Caco-2 (cell line): Measurements from ENCODE around the gene REEP6. TPM values are rescaled to one million over a fixed set of nuclear protein-coding genes. Genes with fewer than 3 reads are reported as not detected.

ENCODE experiments used
- BruUV-seq: library from RNA; stranded (reverse); fragments of 400-500 nt; replicated peaks from 2 replicates; lab custom pipeline; 2021; lab: Mats Ljungman, UMichigan
- CTCF ChIA-PET: fragments of 300-600 bp; sonication (Branson Sonifier 250); formaldehyde crosslinking; loops from one replicate; lab custom pipeline; 2022; ENCODE audit warnings: antibody characterized with exemption; lab: Charles Lee
- POLR2A ChIA-PET: fragments of 300-600 bp; sonication (Branson Sonifier 250); formaldehyde crosslinking; loops from one replicate; lab custom pipeline; 2022; ENCODE audit warnings: antibody characterized with exemption; lab: Charles Lee
- DNase-seq, 2 experiments: peaks; one replicate each; pipeline versions ENCODE4 v3.0.0 to v3.0.0-alpha.2; 2020 to 2022
- H3K27me3 ChIP-seq: replicated peaks from 2 replicates; pipeline ENCODE4 v1.6.0; 2011; ENCODE audit warnings: low read length; ENCODE audit not compliant: control insufficient read depth, insufficient read depth
- H3K36me3 ChIP-seq: 2 replicates; pipeline ENCODE4 v1.5.1; 2011; ENCODE audit warnings: low read length; ENCODE audit not compliant: control insufficient read depth, insufficient read depth
- H3K4me1 ChIP-seq: fragments of 250-450 bp; sonication (Bioruptor Pico); 2 replicates; pipeline ENCODE4 v1.5.1; 2020; ENCODE audit warnings: mild to moderate bottlenecking
- H3K4me3 ChIP-seq: 2 replicates; pipeline ENCODE4 v1.5.1; 2011; ENCODE audit warnings: low read depth, mild to moderate bottlenecking, control low read depth, low read length
- H3K9me3 ChIP-seq: fragments of 250-450 bp; sonication (Bioruptor Pico); 2 replicates; pipeline ENCODE4 v1.5.1; 2020; ENCODE audit warnings: mild to moderate bottlenecking, moderate library complexity
- H3K27ac Mint-ChIP-seq: one replicate; pipeline ENCODE4 v1.8.0; 2022; ENCODE audit warnings: mixed read lengths; ENCODE audit not compliant: unreplicated experiment
- H3K27me3 Mint-ChIP-seq: one replicate; pipeline ENCODE4 v1.8.0; 2022; ENCODE audit warnings: mixed read lengths; ENCODE audit not compliant: insufficient read depth, unreplicated experiment
- H3K36me3 Mint-ChIP-seq: one replicate; pipeline ENCODE4 v1.8.0; 2022; ENCODE audit warnings: mild to moderate bottlenecking, mixed read lengths; ENCODE audit not compliant: insufficient read depth, unreplicated experiment
- H3K4me1 Mint-ChIP-seq: one replicate; pipeline ENCODE4 v1.8.0; 2022; ENCODE audit warnings: low read depth, mixed read lengths; ENCODE audit not compliant: unreplicated experiment
- H3K4me3 Mint-ChIP-seq: one replicate; pipeline ENCODE4 v1.8.0; 2022; ENCODE audit warnings: mild to moderate bottlenecking, moderate library complexity, mixed read lengths; ENCODE audit not compliant: unreplicated experiment
- H3K9me3 Mint-ChIP-seq: one replicate; pipeline ENCODE4 v1.8.0; 2022; ENCODE audit warnings: mixed read lengths; ENCODE audit not compliant: unreplicated experiment
- CTCF ChIP-seq, 2 experiments: fragments of 200-600 bp in 1 of 2; IDR thresholded peaks; 1 replicate in 1 of 2; 2 replicates in 1 of 2; pipeline versions ENCODE4 v1.5.1 to v1.8.0; 2011 to 2022; ENCODE audit warnings: antibody characterized with exemption in 1 of 2, control low read depth in 1 of 2, inconsistent platforms in 1 of 2, low read depth in 1 of 2, low read length in 1 of 2, mild to moderate bottlenecking in 1 of 2, moderate library complexity in 1 of 2; ENCODE audit not compliant: insufficient read depth in 1 of 2, severe bottlenecking in 1 of 2, unreplicated experiment in 1 of 2
- intact Hi-C: fragments of 100-400 bp; cut with micrococcal nuclease; formaldehyde crosslinking; loops from one replicate; pipeline ENCODE4 v1.10.0; 2022; ENCODE audit not compliant: unreplicated experiment
- total RNA-seq: library from RNA; stranded (reverse); gene quantifications from 2 replicates; pipeline ENCODE4 v1.2.3, GENCODE V29; 2022

The REEP6 gene
- total RNA-seq, 1 experiment from 2014 or later: 50.2 TPM

DNA sequence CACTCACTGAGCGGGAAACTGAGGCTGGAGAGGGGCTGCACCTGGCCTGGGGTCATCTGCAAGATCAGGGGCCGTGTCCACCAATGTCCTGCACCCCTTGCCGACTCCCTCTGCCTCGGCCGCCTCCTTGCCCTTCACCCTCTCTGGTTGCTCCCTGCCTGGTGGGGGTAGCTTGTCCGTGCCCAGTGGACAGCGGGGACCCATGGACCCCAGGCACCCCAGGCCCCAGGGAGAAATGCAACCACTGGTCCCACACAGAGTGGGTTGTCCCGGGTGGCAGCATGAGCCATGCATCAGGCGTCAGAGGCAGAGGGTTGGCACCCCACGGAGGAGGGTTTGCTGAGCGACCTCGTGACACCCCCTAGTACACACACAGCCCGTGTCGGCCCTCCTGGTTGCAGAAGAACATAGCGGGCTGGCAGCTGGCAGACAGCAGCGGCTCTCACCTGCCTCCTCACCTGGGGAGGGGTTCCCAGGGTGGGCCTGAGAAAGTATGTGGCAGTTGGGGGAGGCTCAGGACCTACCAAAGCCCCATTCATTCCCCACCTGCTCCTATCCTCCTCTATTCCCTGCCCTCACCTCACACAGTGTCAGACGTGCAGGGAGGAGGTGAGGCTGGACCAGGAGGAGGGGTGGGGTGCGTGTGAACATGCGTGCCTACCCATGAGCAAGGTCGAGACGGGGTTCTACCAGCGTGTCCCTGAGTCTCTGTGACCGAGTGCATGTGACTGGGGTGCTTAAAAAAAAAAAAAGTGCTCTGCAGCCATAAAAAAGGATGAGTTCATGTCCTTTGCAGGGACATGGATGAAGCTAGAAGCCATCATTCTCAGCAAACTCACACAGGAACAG is 13.2 kb downstream of the REEP6 start:
- Histone ChIP-seq H3K4me1 (peaks cover 20% of the 10 kb centered on the region), H3K27me3 (no peaks in the 10 kb centered on the region), H3K9me3 (peaks cover 6% of the 10 kb centered on the region; the same call in 1 of the 2 replicates), H3K36me3 (no peaks in the 10 kb centered on the region), H3K4me3 (no peak overlapping the region)
- Mint-ChIP-seq H3K9me3 (no peaks in the 10 kb centered on the region), H3K27me3 (no peaks in the 10 kb centered on the region), H3K27ac (no peak overlapping the region), H3K36me3 (peaks cover 54% of the 10 kb centered on the region), H3K4me1 (peaks cover 6% of the 10 kb centered on the region), H3K4me3 (no peak overlapping the region)
- no peak for TF ChIP-seq CTCF (IDR thresholded peaks at IDR 0.05; ENCODE audit: insufficient read depth in 1 of 2, low read depth in 1 of 2, low read length in 1 of 2, severe bottlenecking in 1 of 2, unreplicated experiment in 1 of 2)
- ChIA-PET POLR2A (no interaction called here), CTCF (interaction anchor here (0.6 kb wide), 1 partner anchor 357 kb away, joined by 9 read pairs; no protein-coding TSS in a partner anchor)
- no peak for DNase-seq
- intact Hi-C loops: no loop called here
- BruUV-seq: no TSS peak

GRCh38 chr19:1505012-1505411 is 14.0 kb downstream of the REEP6 start:
- no peak for DNase-seq
- POLR2A ChIA-PET: no interaction called here
- no peak overlapping the region for H3K27ac Mint-ChIP-seq
- Histone ChIP-seq H3K4me3 (no peak overlapping the region), H3K4me1 (peaks cover 23% of the 10 kb centered on the region), H3K27me3 (no peaks in the 10 kb centered on the region), H3K36me3 (no peaks in the 10 kb centered on the region), H3K9me3 (peaks cover 4% of the 10 kb centered on the region; the same call in 1 of the 2 replicates)
- H3K9me3 Mint-ChIP-seq: no peaks in the 10 kb centered on the region
- H3K36me3 Mint-ChIP-seq: peaks cover 53% of the 10 kb centered on the region
- BruUV-seq: no TSS peak
- intact Hi-C loops: no loop called here
- no peak for TF ChIP-seq CTCF (IDR thresholded peaks at IDR 0.05; ENCODE audit: insufficient read depth in 1 of 2, low read depth in 1 of 2, low read length in 1 of 2, severe bottlenecking in 1 of 2, unreplicated experiment in 1 of 2)
- H3K4me1 Mint-ChIP-seq: peaks cover 6% of the 10 kb centered on the region
- CTCF ChIA-PET: interaction anchor here (0.6 kb wide), 1 partner anchor 358 kb away, joined by 9 read pairs; no protein-coding TSS in a partner anchor
- H3K4me3 Mint-ChIP-seq: no peak overlapping the region
- no peaks in the 10 kb centered on the region for H3K27me3 Mint-ChIP-seq

- intact Hi-C loops: no loop called here
- ChIA-PET CTCF (no interaction called here), POLR2A (no interaction called here)
- peak overlapping the region; percentile 69 for H3K27ac Mint-ChIP-seq
- no peak overlapping the region for H3K4me3 ChIP-seq
- H3K9me3 Mint-ChIP-seq: no peaks in the 10 kb centered on the region
- H3K36me3 ChIP-seq: peaks cover 1% of the 10 kb centered on the region; the same call in 1 of the 2 replicates
- H3K27me3 Mint-ChIP-seq: no peaks in the 10 kb centered on the region
- H3K4me3 Mint-ChIP-seq: peak overlapping the region; percentile 17
- H3K27me3 ChIP-seq: no peaks in the 10 kb centered on the region
- no peaks in the 10 kb centered on the region for H3K9me3 ChIP-seq
- peaks cover 46% of the 10 kb centered on the region for H3K36me3 Mint-ChIP-seq
- no peak for TF ChIP-seq CTCF (IDR thresholded peaks at IDR 0.05; ENCODE audit: insufficient read depth in 1 of 2, low read depth in 1 of 2, low read length in 1 of 2, severe bottlenecking in 1 of 2, unreplicated experiment in 1 of 2)
- BruUV-seq: no TSS peak
- H3K4me1 ChIP-seq: peaks cover 26% of the 10 kb centered on the region
- H3K4me1 Mint-ChIP-seq: peaks cover 12% of the 10 kb centered on the region
- DNase-seq: no peak
Measured at GRCh38 chr19:1505991-1506881, 15.3 kb downstream of the REEP6 start.
